ENCODE results near the gene PYM1. TPM values are rescaled to one million over a fixed set of nuclear protein-coding genes. Genes with fewer than 3 reads are reported as not detected.
A peak's percentile ranks its signal among the peaks of the same experiment; 100 is the strongest.
"Not testable (repeated sequence)": the region's sequence is repeated elsewhere in the genome, so short reads cannot be mapped to it uniquely, and the experiment has no call there.

The PYM1 gene
- total RNA-seq, 1 donor from 2014 or later, result 18.2 TPM

GRCh38 chr12:55929306-55929791, 1.7 kb upstream of the PYM1 start:
- H3K27ac Mint-ChIP-seq (ENCODE audit: unreplicated experiment), result peak overlapping the region; percentile 3
- peaks cover 58% of the 10 kb centered on the region for H3K4me1 Mint-ChIP-seq (ENCODE audit: unreplicated experiment)
- no peaks in the 10 kb centered on the region for H3K27me3 Mint-ChIP-seq (ENCODE audit: unreplicated experiment)
- peak overlapping the region; percentile 41 for H3K4me3 Mint-ChIP-seq (ENCODE audit: unreplicated experiment)
- no peak for DNase-seq (ENCODE audit: extremely low spot score, unreplicated experiment)
- peaks cover 4% of the 10 kb centered on the region for H3K36me3 Mint-ChIP-seq (ENCODE audit: unreplicated experiment)
- no peak for TF ChIP-seq CTCF (IDR thresholded peaks at IDR 0.05)
- no peaks in the 10 kb centered on the region for H3K9me3 Mint-ChIP-seq (ENCODE audit: unreplicated experiment)

GRCh38 chr12:55926738-55927587, 731 bp downstream of the PYM1 start:
- Mint-ChIP-seq H3K27ac (ENCODE audit: unreplicated experiment) (peak overlapping the region; percentile 97), H3K4me1 (ENCODE audit: unreplicated experiment) (peaks cover 38% of the 10 kb centered on the region), H3K9me3 (ENCODE audit: unreplicated experiment) (no peaks in the 10 kb centered on the region), H3K36me3 (ENCODE audit: unreplicated experiment) (peaks cover 11% of the 10 kb centered on the region), H3K4me3 (ENCODE audit: unreplicated experiment) (peak overlapping the region; percentile 94), H3K27me3 (ENCODE audit: unreplicated experiment) (no peaks in the 10 kb centered on the region)
- peak; percentile 94 for DNase-seq (ENCODE audit: extremely low spot score, unreplicated experiment)
- TF ChIP-seq CTCF (IDR thresholded peaks at IDR 0.05), result peak; percentile 89

- no peak for TF ChIP-seq CTCF (IDR thresholded peaks at IDR 0.05)
- Mint-ChIP-seq H3K4me3 (ENCODE audit: unreplicated experiment) (peak overlapping the region; percentile 94), H3K27ac (ENCODE audit: unreplicated experiment) (peak overlapping the region; percentile 97), H3K36me3 (ENCODE audit: unreplicated experiment) (peaks cover 12% of the 10 kb centered on the region), H3K27me3 (ENCODE audit: unreplicated experiment) (no peaks in the 10 kb centered on the region), H3K4me1 (ENCODE audit: unreplicated experiment) (peaks cover 33% of the 10 kb centered on the region), H3K9me3 (ENCODE audit: unreplicated experiment) (no peaks in the 10 kb centered on the region)
- no peak for DNase-seq (ENCODE audit: extremely low spot score, unreplicated experiment)
Measured at GRCh38 chr12:55925870-55926737, 1.6 kb downstream of the PYM1 start.

- no peaks in the 10 kb centered on the region for H3K27me3 Mint-ChIP-seq (ENCODE audit: unreplicated experiment)
- peaks cover 31% of the 10 kb centered on the region for H3K4me1 Mint-ChIP-seq (ENCODE audit: unreplicated experiment)
- H3K27ac Mint-ChIP-seq (ENCODE audit: unreplicated experiment), result peak overlapping the region; percentile 97
- peak overlapping the region; percentile 94 for H3K4me3 Mint-ChIP-seq (ENCODE audit: unreplicated experiment)
- H3K36me3 Mint-ChIP-seq (ENCODE audit: unreplicated experiment), result peaks cover 12% of the 10 kb centered on the region
- DNase-seq (ENCODE audit: extremely low spot score, unreplicated experiment), result no peak
- no peaks in the 10 kb centered on the region for H3K9me3 Mint-ChIP-seq (ENCODE audit: unreplicated experiment)
- TF ChIP-seq CTCF (IDR thresholded peaks at IDR 0.05), result no peak
Measured at GRCh38 chr12:55925371-55925770, 2.3 kb downstream of the PYM1 start.

- H3K9me3 Mint-ChIP-seq (ENCODE audit: unreplicated experiment); H3K27me3 Mint-ChIP-seq (ENCODE audit: unreplicated experiment); H3K4me3 Mint-ChIP-seq (ENCODE audit: unreplicated experiment); H3K27ac Mint-ChIP-seq (ENCODE audit: unreplicated experiment); DNase-seq (ENCODE audit: extremely low spot score, unreplicated experiment): not testable (repeated sequence)
- Mint-ChIP-seq H3K36me3 (ENCODE audit: unreplicated experiment) (peaks cover 12% of the 10 kb centered on the region), H3K4me1 (ENCODE audit: unreplicated experiment) (peaks cover 27% of the 10 kb centered on the region)
Measured at GRCh38 chr12:55923648-55924047, 4.0 kb downstream of the PYM1 start.
